Measurements from ENCODE around the gene PLPPR5.

PLPPR5 gene

DNA sequence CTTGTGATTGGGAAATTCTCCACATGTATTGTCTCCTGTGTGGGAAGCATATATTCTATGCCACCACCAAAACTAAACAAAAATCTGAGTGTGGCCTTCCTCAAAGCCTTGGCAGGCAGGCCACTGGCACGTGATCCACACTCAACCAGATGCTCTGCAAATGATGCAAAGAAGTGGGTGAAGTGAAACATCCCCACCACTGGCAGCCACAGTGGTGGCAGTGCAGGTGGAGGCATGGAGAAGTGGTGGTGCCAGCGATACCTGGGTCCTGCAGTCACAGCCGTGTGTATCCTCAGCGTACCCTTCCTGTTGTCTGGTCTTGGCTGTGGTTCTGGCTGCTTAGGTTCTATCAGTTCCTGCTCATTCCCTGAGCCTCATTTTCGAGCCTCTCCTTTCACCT is 65.2 kb downstream of the PLPPR5 start:
- H3K36me3 ChIP-seq (ENCODE audit: control insufficient read depth, insufficient read depth, low read length), result no peaks in the 10 kb centered on the region
- H3K27ac ChIP-seq (ENCODE audit: low read depth, low read length), result no peak overlapping the region
- H3K4me3 ChIP-seq (ENCODE audit: low read depth, low read length), result no peak overlapping the region
- H3K9me3 ChIP-seq (ENCODE audit: control insufficient read depth, insufficient read depth, low read depth, low read length), result peaks cover 3% of the 10 kb centered on the region; the same call in 1 of the 2 replicates
- H3K27me3 ChIP-seq (ENCODE audit: control insufficient read depth, insufficient read depth, low read length), result no peaks in the 10 kb centered on the region
- no peaks in the 10 kb centered on the region for H3K4me1 ChIP-seq (ENCODE audit: control insufficient read depth, insufficient read depth, low read length)
- H3K9ac ChIP-seq (ENCODE audit: low read length), result no peak overlapping the region

DNA sequence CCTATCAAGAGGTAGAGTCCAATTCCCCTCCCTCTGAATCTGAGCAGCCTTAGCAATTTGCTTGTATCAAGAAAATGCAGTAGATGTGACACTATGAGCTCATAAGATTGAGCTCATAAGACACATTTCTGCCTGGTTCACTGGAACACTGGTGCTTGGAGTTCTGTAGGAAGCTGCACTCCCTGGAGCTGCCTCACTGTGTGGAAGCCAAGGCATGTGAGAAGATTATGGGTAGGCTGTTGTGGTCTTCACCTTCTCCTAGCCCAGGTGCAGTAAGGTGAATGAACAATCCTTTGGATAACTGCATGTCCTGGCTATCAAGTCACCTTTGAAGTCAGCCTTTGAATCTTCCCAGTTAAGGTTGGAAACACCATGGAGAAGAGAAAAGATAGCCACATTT is 67.3 kb downstream of the PLPPR5 start:
- Histone ChIP-seq H3K36me3 (ENCODE audit: control insufficient read depth, insufficient read depth, low read length) (no peaks in the 10 kb centered on the region), H3K4me1 (ENCODE audit: control insufficient read depth, insufficient read depth, low read length) (no peaks in the 10 kb centered on the region), H3K27me3 (ENCODE audit: control insufficient read depth, insufficient read depth, low read length) (no peaks in the 10 kb centered on the region), H3K9ac (ENCODE audit: low read length) (no peak overlapping the region), H3K4me3 (ENCODE audit: low read depth, low read length) (no peak overlapping the region), H3K27ac (ENCODE audit: low read depth, low read length) (no peak overlapping the region), H3K9me3 (ENCODE audit: control insufficient read depth, insufficient read depth, low read depth, low read length) (peaks cover 3% of the 10 kb centered on the region; the same call in 1 of the 2 replicates)

DNA sequence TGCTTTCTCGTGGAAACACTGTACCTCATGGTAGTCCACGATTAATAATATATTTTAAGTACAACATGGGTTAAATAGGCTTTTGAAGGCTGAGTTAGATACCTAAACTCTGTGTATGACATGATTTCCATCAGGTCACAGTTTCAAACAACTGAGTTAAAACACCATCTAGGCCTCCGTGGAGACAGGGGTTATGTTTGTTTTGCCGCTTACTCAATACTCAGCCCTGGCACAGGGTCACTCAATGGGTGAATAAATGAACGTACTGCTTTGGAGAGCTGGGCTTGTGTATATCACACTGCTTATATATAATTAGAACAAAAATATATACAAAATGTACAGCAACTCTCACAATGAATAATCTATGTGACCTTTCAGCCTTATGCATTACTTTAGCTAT is 72.5 kb downstream of the PLPPR5 start:
- H3K9me3 ChIP-seq (ENCODE audit: control insufficient read depth, insufficient read depth, low read depth, low read length), result no peaks in the 10 kb centered on the region
- no peaks in the 10 kb centered on the region for H3K4me1 ChIP-seq (ENCODE audit: control insufficient read depth, insufficient read depth, low read length)
- no peaks in the 10 kb centered on the region for H3K36me3 ChIP-seq (ENCODE audit: control insufficient read depth, insufficient read depth, low read length)
- no peaks in the 10 kb centered on the region for H3K27me3 ChIP-seq (ENCODE audit: control insufficient read depth, insufficient read depth, low read length)
- no peak overlapping the region for H3K27ac ChIP-seq (ENCODE audit: low read depth, low read length)
- no peak overlapping the region for H3K9ac ChIP-seq (ENCODE audit: low read length)
- no peak overlapping the region for H3K4me3 ChIP-seq (ENCODE audit: low read depth, low read length)

DNA sequence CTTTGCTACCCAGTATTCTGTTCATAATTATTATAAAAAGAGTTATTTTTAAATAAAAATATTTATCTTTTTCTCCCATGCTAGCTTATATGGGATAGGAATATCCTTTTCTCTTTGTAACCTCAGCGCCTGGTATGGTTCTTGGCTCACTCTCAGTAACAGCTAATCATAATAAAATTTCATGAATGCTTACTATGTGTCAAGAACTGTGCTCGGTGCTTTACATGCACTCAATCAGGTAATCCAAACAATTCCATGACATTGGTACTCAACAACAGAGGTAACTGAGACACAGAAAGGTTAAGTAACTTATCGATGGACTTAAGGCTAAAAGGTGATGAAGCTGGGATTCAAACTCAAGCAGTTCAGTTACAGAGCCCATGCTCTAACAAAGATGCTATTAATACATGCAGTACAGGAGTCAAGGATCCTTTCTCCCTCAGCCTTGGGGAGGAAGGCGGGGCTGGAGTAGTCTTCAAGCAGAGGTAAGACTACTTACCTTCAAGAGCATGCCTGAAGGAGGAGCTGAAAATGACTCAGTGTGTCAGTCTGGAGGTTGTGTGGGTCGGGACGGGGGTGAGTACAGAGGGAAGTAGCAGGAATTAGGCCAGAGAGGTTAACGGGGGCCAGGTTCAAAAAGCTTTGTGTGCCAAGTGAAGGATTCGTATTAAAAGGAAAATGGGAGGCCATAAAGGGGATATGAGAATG is 73.4 kb downstream of the PLPPR5 start:
- H3K4me3 ChIP-seq (ENCODE audit: low read depth, low read length), result no peak overlapping the region
- no peak overlapping the region for H3K27ac ChIP-seq (ENCODE audit: low read depth, low read length)
- H3K9me3 ChIP-seq (ENCODE audit: control insufficient read depth, insufficient read depth, low read depth, low read length), result no peaks in the 10 kb centered on the region
- no peak overlapping the region for H3K9ac ChIP-seq (ENCODE audit: low read length)
- H3K36me3 ChIP-seq (ENCODE audit: control insufficient read depth, insufficient read depth, low read length), result no peaks in the 10 kb centered on the region
- no peaks in the 10 kb centered on the region for H3K4me1 ChIP-seq (ENCODE audit: control insufficient read depth, insufficient read depth, low read length)
- no peaks in the 10 kb centered on the region for H3K27me3 ChIP-seq (ENCODE audit: control insufficient read depth, insufficient read depth, low read length)

DNA sequence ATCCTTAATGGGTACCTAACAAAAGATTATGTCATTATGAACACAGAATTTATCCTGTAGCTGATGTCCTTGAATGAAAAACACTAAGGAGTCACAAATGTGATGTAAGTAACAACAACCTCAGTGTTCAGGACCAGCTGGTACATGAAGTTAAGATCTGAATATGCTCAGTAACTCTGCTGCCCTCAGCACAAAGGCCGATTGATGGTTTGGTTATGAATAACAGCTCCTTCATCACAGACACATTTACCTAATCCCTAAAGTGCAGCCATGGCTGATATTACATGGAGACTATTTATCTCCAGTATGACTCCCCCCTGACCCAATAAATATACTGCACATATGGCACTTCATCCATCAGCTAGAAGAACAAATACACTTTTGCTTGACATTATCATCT is 75.2 kb downstream of the PLPPR5 start:
- no peaks in the 10 kb centered on the region for H3K9me3 ChIP-seq (ENCODE audit: control insufficient read depth, insufficient read depth, low read depth, low read length)
- H3K9ac ChIP-seq (ENCODE audit: low read length), result no peak overlapping the region
- no peak overlapping the region for H3K27ac ChIP-seq (ENCODE audit: low read depth, low read length)
- no peak overlapping the region for H3K4me3 ChIP-seq (ENCODE audit: low read depth, low read length)
- H3K36me3 ChIP-seq (ENCODE audit: control insufficient read depth, insufficient read depth, low read length), result no peaks in the 10 kb centered on the region
- no peaks in the 10 kb centered on the region for H3K4me1 ChIP-seq (ENCODE audit: control insufficient read depth, insufficient read depth, low read length)
- H3K27me3 ChIP-seq (ENCODE audit: control insufficient read depth, insufficient read depth, low read length), result no peaks in the 10 kb centered on the region

DNA sequence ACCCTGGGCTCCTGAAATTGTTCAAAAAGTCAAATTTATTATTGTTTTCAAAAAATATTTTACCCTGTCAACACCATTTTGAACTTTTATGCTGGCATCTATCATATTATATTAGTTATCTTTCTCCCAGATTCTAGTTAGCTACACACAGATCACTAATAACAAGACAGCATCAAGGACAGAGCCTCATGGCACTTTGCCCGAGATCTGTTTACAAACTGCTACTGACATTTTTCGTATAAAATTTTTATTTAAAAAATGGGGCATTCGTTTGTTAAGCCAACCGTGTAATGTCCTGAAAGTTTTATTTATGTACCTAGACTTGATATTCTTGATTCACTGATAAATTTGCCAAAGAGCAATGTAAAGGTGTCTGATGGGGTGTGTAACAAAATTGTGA is 78.1 kb downstream of the PLPPR5 start:
- Histone ChIP-seq H3K4me3 (ENCODE audit: low read depth, low read length) (no peak overlapping the region), H3K4me1 (ENCODE audit: control insufficient read depth, insufficient read depth, low read length) (peaks cover 8% of the 10 kb centered on the region; the same call in 1 of the 2 replicates), H3K36me3 (ENCODE audit: control insufficient read depth, insufficient read depth, low read length) (no peaks in the 10 kb centered on the region), H3K27ac (ENCODE audit: low read depth, low read length) (no peak overlapping the region), H3K9ac (ENCODE audit: low read length) (no peak overlapping the region), H3K27me3 (ENCODE audit: control insufficient read depth, insufficient read depth, low read length) (no peaks in the 10 kb centered on the region), H3K9me3 (ENCODE audit: control insufficient read depth, insufficient read depth, low read depth, low read length) (no peaks in the 10 kb centered on the region)

DNA sequence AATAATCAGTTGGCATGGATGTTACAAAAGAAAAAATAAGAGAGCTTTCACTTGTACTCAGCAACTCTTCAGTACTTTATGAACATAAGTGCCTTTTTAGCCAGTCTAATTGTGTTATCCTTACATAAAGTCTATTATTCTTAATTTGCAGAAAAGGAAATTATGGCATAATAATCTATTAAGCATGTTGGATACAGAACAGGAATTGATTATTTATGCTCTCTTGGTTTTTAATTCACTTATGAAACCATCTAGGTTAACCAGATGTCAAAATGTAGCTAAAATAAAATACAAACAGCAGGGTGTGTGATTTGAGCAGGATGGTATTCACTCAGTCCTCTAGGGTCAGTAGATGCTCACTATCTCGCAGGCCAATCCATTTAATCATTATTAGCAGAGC is 79.7 kb downstream of the PLPPR5 start:
- Histone ChIP-seq H3K9ac (ENCODE audit: low read length) (no peak overlapping the region), H3K4me3 (ENCODE audit: low read depth, low read length) (no peak overlapping the region), H3K27me3 (ENCODE audit: control insufficient read depth, insufficient read depth, low read length) (no peaks in the 10 kb centered on the region), H3K9me3 (ENCODE audit: control insufficient read depth, insufficient read depth, low read depth, low read length) (no peaks in the 10 kb centered on the region), H3K4me1 (ENCODE audit: control insufficient read depth, insufficient read depth, low read length) (peaks cover 8% of the 10 kb centered on the region; the same call in 1 of the 2 replicates), H3K27ac (ENCODE audit: low read depth, low read length) (no peak overlapping the region), H3K36me3 (ENCODE audit: control insufficient read depth, insufficient read depth, low read length) (no peaks in the 10 kb centered on the region)

DNA sequence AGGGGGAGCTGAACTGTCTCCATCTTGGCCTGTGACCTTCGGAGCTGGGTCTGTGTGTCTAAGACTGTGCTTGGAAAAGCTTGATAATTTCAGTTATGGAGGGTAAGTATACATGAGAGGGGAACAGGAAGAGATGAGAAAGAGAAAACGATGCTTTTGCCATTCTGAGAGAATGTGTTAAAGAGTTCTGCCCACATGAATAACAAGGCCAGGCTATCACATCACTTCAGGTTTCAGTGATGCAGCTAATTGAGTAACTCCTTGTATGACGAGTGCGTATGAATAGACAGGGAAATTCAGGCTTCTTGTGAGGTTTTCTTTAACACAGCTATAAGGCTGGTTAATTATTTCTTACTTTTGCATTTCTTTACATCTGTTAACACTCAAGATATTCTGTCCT is 81.0 kb downstream of the PLPPR5 start:
- Histone ChIP-seq H3K4me1 (ENCODE audit: control insufficient read depth, insufficient read depth, low read length) (peaks cover 8% of the 10 kb centered on the region; the same call in 1 of the 2 replicates), H3K9ac (ENCODE audit: low read length) (no peak overlapping the region), H3K4me3 (ENCODE audit: low read depth, low read length) (no peak overlapping the region), H3K36me3 (ENCODE audit: control insufficient read depth, insufficient read depth, low read length) (no peaks in the 10 kb centered on the region), H3K9me3 (ENCODE audit: control insufficient read depth, insufficient read depth, low read depth, low read length) (no peaks in the 10 kb centered on the region), H3K27ac (ENCODE audit: low read depth, low read length) (no peak overlapping the region), H3K27me3 (ENCODE audit: control insufficient read depth, insufficient read depth, low read length) (no peaks in the 10 kb centered on the region)

DNA sequence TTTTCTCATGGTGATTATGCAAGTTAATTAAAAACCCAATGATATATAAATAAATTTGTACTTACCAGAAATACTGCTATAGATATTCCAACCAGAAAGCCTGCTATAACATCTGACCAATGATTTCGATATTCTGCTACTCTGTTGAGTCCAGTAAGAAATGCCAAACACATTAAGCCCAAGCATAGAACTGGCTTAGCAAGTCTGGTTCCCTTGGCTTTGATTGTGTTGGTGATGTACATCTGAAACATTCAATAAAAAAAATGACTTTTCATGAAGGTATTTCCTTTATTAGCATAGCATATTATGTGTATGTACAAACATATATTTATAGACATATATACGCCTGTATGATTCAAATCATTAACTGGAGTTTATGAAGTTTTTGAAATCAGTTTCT is 82.8 kb downstream of the PLPPR5 start:
- no peaks in the 10 kb centered on the region for H3K9me3 ChIP-seq (ENCODE audit: control insufficient read depth, insufficient read depth, low read depth, low read length)
- no peaks in the 10 kb centered on the region for H3K36me3 ChIP-seq (ENCODE audit: control insufficient read depth, insufficient read depth, low read length)
- H3K4me1 ChIP-seq (ENCODE audit: control insufficient read depth, insufficient read depth, low read length), result peaks cover 8% of the 10 kb centered on the region; the same call in 1 of the 2 replicates
- H3K27ac ChIP-seq (ENCODE audit: low read depth, low read length), result no peak overlapping the region
- no peak overlapping the region for H3K9ac ChIP-seq (ENCODE audit: low read length)
- no peaks in the 10 kb centered on the region for H3K27me3 ChIP-seq (ENCODE audit: control insufficient read depth, insufficient read depth, low read length)
- no peak overlapping the region for H3K4me3 ChIP-seq (ENCODE audit: low read depth, low read length)

DNA sequence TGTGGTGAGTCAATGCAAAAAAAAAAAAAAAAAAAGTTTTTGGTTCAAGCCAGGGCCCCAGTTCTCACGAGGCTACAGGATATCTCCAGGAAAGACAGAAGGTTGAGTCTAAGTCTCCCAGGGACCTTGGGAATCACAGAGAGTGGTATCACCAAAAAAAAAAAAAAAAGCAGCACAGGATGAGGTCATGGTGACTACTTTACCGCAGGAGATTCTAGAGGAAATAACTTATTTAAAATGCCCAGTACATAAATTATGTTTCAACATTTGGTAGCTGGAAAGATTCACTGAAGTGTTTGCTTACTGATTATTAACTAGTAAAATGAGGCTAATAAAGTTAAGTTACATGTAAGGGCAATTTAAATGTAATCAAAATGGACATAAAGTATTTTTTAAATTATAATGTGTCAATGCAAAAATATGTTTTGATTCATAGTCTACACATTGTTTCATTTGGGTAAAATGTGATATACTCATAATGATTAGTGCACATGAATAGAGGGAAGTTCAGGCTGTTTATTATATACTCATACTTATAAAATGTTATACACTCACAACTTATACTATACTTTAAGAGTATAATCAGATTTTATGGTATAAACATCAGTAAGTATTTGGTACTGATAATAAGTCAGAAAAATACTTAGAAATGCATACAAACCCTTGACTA is 84.1 kb downstream of the PLPPR5 start:
- Histone ChIP-seq H3K36me3 (ENCODE audit: control insufficient read depth, insufficient read depth, low read length) (no peaks in the 10 kb centered on the region), H3K27me3 (ENCODE audit: control insufficient read depth, insufficient read depth, low read length) (no peaks in the 10 kb centered on the region), H3K27ac (ENCODE audit: low read depth, low read length) (no peak overlapping the region), H3K9ac (ENCODE audit: low read length) (no peak overlapping the region), H3K4me3 (ENCODE audit: low read depth, low read length) (no peak overlapping the region), H3K4me1 (ENCODE audit: control insufficient read depth, insufficient read depth, low read length) (peaks cover 8% of the 10 kb centered on the region; the same call in 1 of the 2 replicates), H3K9me3 (ENCODE audit: control insufficient read depth, insufficient read depth, low read depth, low read length) (no peaks in the 10 kb centered on the region)

DNA sequence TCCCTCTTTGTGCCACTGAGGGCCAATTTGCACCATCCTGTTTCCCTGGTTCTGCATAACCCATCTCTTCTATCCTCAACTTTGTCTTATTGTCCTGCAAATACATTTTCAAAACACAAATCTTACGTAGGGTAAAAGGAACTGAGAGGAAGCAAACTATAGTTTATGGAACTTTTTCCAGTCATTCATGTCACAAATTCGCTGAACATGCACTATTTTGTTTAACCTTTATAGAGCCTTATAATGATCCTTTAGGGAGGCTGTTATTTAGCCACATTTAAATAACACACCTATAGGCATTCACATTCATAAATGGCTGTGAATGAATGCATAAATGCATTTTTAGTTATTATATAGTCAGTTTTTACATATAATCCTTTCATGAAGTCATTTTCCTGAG is 85.0 kb downstream of the PLPPR5 start:
- H3K9ac ChIP-seq (ENCODE audit: low read length), result no peak overlapping the region
- no peak overlapping the region for H3K4me3 ChIP-seq (ENCODE audit: low read depth, low read length)
- H3K9me3 ChIP-seq (ENCODE audit: control insufficient read depth, insufficient read depth, low read depth, low read length), result no peaks in the 10 kb centered on the region
- H3K27me3 ChIP-seq (ENCODE audit: control insufficient read depth, insufficient read depth, low read length), result no peaks in the 10 kb centered on the region
- no peak overlapping the region for H3K27ac ChIP-seq (ENCODE audit: low read depth, low read length)
- peaks cover 8% of the 10 kb centered on the region; the same call in 1 of the 2 replicates for H3K4me1 ChIP-seq (ENCODE audit: control insufficient read depth, insufficient read depth, low read length)
- no peaks in the 10 kb centered on the region for H3K36me3 ChIP-seq (ENCODE audit: control insufficient read depth, insufficient read depth, low read length)

Measured in HUES6 (cell line).